Activated gamma-delta T cell (primary cell): ENCODE measurements around the gene TMC8.
A peak's percentile ranks its signal among the peaks of the same experiment; 100 is the strongest.

Experiments used
- DNase-seq: peaks from one replicate; lab custom pipeline; 2025; lab: John Stamatoyannopoulos, UW

Gene TMC8

GRCh38 chr17:78180083-78180482 is 49.5 kb downstream of the TMC8 start:
- no peak for DNase-seq

- DNase-seq: no peak
Measured at GRCh38 chr17:78180508-78180907, 49.9 kb downstream of the TMC8 start.

DNA sequence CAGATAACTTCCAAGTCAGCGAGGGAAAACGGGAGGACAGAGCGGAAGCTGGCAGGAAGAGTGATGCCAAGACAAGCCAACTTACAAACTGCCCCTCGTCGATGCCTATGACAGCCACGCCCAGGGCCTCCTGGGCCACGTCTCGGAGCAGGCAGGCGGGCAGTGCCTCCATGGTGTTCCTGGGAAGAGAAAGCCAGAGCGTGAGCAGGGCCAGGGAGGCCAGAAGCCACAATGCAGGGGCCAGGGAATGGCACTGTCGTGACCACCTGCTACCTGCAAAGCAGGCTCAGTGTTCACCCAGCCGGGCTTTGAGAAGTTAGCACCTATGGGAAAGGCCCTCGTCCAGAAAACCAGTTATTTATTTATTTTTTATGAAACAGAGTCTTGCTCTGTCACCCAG is 51.9 kb downstream of the TMC8 start:
- no peak for DNase-seq

DNA sequence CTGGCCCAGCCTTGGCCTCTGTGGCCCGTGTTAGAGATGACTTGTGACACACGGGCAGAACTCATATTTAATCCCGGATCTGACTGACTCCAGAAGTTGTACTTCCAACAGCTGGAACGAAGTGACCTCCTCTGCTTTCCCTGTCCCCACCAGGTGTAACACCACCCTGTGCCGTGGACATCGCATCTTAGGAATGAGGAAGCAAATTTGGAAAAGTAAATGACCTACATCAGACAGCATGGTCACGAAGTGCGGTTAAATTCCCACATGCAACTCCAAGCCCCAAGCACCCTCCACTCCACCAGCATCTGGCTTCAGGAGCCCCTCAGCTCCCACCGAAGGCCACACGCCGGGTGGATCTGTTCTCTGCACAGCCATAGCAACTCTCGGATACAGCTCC is 53.3 kb downstream of the TMC8 start:
- no peak for DNase-seq

DNA sequence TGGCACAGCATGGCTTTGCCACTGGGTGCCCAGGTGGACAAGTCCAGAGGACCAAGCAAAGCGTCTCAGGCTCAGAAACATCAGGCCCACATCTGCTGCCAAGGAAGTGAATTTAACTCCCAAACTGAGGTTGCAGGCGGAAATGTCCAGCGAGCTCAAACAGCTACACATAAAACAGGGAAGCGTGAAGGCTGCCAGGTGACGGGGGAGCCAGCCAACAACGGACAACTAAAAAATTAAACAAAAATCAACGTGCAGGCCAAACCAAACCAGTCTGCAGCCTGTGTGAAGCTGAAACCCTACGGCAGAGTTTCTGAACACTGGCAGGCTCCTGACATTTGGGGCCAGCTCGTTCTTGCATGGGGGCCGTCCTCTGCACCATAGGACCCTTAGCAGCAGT is 53.8 kb downstream of the TMC8 start:
- no peak for DNase-seq

DNA sequence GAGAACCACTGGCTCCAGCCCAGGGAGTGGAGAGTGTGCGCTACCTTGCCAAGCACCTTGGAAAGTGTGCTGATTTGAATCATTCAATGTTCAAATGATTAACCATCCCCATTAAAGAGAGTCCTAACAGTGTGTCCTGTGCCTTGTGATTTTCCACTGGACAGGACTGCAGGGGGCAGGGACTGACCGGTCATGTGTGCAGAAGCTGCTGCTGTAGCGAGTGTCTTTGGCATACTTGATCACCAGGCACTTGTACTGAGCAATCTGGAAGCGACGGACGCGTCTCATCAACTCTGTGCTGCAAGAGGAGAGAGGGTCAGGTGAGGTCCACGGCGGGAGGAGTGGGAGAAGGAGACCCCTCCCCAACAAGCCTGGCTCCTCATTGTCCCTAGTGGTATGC is 54.3 kb downstream of the TMC8 start:
- no peak for DNase-seq

DNA sequence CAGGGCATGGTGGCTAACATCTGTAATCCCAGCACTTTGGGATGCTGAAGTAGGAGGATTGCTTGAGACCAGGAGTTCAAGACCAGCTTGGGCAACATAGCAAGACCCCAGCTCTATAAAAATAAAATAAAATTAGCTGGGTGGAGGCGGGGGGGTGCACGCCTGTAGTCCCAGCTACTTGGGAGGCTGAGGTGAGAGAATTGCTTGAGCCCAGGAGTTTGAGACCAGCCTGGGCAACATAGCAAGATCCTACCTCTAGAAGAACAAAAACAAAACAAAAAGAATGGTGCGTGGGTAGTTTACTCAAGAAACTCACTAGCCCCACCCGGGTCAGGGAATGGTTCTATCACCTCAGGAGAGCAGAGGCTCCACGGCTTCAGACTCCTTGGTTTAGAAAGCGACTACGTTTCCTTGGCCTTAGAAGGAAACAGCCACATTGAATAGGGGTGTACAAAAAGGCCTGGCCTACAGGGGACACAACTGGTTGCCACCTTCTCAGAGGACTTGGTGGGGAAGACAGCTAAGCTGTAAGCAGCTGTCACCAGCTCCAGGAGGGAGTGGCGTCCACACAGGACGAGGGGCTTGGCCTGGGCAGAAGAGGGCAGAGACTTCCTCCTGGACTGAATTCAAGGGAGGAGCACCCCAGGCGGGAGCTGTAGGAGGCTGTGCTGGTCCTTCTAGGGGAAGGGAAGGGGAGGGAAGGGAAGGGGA is 55.6 kb downstream of the TMC8 start:
- no peak for DNase-seq

DNA sequence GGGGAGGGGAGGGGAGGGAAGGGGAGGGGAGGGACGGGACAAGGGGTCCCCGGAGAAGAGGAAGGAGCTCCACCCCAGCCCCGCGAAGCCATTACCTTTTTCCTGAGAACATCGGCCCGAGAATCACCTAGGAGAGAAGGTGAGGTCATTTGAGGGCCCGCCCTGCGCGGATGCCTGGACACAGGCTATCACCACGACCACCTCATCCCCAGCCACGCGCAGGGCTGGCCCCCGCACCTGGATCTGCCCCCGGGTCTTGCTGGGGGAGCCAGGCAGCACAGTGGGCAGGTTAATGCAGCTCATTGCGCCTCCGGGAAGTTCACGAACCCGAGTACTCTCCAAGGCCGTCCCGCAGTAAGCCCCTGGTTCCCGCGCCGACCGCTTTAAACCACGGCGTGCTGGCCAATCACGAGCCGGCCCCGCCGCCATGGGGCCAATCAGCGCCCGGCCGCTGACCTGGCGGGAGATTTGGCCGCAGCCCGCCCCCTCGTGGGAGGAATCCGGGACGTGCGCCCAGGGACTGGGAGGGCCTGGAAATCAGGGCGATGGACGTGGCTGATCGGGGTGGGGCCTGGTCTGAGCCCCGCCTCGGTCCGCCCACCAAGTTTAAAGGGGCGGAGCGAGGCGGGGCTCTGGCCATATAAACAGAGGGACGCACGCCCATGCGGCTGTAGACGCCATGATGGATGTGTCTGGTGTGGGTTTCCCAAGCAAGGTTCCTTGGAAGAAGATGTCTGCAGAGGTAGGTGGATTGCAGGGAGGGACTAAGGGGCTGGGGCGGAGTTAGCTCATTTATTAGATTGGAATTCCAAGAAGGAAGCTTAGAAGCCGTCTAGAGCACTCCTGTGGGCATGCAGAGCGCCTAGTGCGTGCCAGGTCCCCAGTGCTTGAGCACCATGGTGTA is 56.4 kb downstream of the TMC8 start, which contains the start of the genes AFMID and TK1:
AFMID (plus strand) TSS at position 671 of the 904 bp plus-strand sequence; CDS start at position 680, 9 bp downstream.
TK1 (minus strand) TSS at position 361 of the 904 bp plus-strand sequence; CDS start at position 303, 58 bp downstream.
- peak; percentile 62 for DNase-seq
